KMS-11 (cell line): Measurements from ENCODE around the gene DENND6A.

Experiments used
- H2AFZ ChIP-seq: fragments of 200-600 bp; sonication (generic); 2 replicates; pipeline ENCODE4 v1.6.1; 2016; ENCODE audit warnings: antibody characterized with exemption, mixed run types, low read depth
- H3K27ac ChIP-seq: fragments of 200-600 bp; sonication (generic); 2 replicates; pipeline ENCODE4 v1.6.1; 2016; ENCODE audit warnings: mild to moderate bottlenecking, mixed run types
- H3K27me3 ChIP-seq: fragments of 200-600 bp; sonication (generic); 2 replicates; pipeline ENCODE4 v1.6.1; 2017; ENCODE audit warnings: mild to moderate bottlenecking, low read depth, mixed run types, moderate library complexity; ENCODE audit not compliant: insufficient read depth
- H3K36me3 ChIP-seq: fragments of 200-600 bp; sonication (generic); 2 replicates; pipeline ENCODE4 v1.6.1; 2017; ENCODE audit warnings: mild to moderate bottlenecking, mixed run types; ENCODE audit not compliant: insufficient read depth
- H3K4me1 ChIP-seq: fragments of 200-600 bp; sonication (generic); 2 replicates; pipeline ENCODE4 v1.6.1; 2016; ENCODE audit warnings: mild to moderate bottlenecking, low read depth, mixed run types; ENCODE audit not compliant: poor library complexity, severe bottlenecking
- H3K4me2 ChIP-seq: fragments of 200-600 bp; sonication (generic); 2 replicates; pipeline ENCODE4 v1.7.0; 2016; ENCODE audit warnings: mild to moderate bottlenecking, mixed run types
- H3K4me3 ChIP-seq: fragments of 200-600 bp; sonication (generic); IDR thresholded peaks from 2 replicates; pipeline ENCODE4 v1.6.1; 2017; ENCODE audit warnings: low read depth, low read length, mixed read lengths; ENCODE audit not compliant: insufficient read depth
- H3K79me2 ChIP-seq: fragments of 200-600 bp; sonication (generic); 2 replicates; pipeline ENCODE4 v1.6.1; 2016; ENCODE audit warnings: low read depth, mixed run types; ENCODE audit not compliant: insufficient read depth
- H3K9ac ChIP-seq: fragments of 200-600 bp; sonication (generic); 2 replicates; pipeline ENCODE4 v1.6.1; 2016; ENCODE audit warnings: mild to moderate bottlenecking, mixed run types
- H4K20me1 ChIP-seq: fragments of 200-600 bp; sonication (generic); 2 replicates; pipeline ENCODE4 v1.6.1; 2016; ENCODE audit warnings: mild to moderate bottlenecking, mixed run types; ENCODE audit not compliant: insufficient read depth
- TF ChIP-seq, protein P1 (sequence below): fragments of 200-600 bp; sonication (generic); conservative IDR thresholded peaks from 2 replicates; pipeline ENCODE4 v1.6.1; 2017; ENCODE audit warnings: low read depth, mild to moderate bottlenecking, antibody characterized with exemption, low read length, moderate library complexity, mixed read lengths

Gene DENND6A

DNA sequence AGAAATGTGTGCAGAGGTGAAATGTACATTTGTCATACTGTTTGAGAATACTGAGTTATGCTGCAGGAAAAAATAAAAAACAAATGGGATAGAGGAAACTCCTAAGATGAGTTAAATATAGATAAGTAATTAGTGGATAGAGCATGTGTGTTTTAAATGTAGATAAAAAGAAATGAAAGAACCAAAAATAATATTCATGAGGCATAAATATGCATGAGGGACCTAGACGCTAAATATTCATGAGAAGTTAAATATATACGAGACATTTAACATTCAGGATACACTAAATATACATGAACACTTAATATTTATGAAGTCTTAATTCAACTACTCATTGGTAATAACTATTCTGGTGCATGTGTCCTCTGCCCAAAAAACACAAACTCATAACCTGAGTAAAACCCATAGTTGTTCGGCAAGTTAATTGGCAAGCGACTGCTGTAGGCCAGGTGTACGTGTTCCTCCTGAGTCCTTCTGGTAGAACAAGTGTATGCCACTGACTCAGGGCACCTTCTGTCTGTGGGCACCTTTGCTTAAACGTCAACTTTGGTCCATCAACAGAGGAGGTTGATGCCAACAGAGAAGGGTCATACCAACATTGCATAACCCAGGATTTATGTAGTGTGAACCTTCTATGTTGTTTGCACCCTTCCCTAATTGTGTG, 24.5 kb upstream of the DENND6A start:
- no peak overlapping the region for H3K4me3 ChIP-seq
- H3K4me1 ChIP-seq: no peaks in the 10 kb centered on the region
- no peak overlapping the region for H3K27ac ChIP-seq
- H3K36me3 ChIP-seq: no peaks in the 10 kb centered on the region
- no peaks in the 10 kb centered on the region for H3K79me2 ChIP-seq
- H3K9ac ChIP-seq: no peak overlapping the region
- H3K27me3 ChIP-seq: no peaks in the 10 kb centered on the region
- TF ChIP-seq, protein P1, sequence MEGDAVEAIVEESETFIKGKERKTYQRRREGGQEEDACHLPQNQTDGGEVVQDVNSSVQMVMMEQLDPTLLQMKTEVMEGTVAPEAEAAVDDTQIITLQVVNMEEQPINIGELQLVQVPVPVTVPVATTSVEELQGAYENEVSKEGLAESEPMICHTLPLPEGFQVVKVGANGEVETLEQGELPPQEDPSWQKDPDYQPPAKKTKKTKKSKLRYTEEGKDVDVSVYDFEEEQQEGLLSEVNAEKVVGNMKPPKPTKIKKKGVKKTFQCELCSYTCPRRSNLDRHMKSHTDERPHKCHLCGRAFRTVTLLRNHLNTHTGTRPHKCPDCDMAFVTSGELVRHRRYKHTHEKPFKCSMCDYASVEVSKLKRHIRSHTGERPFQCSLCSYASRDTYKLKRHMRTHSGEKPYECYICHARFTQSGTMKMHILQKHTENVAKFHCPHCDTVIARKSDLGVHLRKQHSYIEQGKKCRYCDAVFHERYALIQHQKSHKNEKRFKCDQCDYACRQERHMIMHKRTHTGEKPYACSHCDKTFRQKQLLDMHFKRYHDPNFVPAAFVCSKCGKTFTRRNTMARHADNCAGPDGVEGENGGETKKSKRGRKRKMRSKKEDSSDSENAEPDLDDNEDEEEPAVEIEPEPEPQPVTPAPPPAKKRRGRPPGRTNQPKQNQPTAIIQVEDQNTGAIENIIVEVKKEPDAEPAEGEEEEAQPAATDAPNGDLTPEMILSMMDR: no peak
- H3K4me2 ChIP-seq: no peak overlapping the region
- H2AFZ ChIP-seq: no peak overlapping the region
- no peaks in the 10 kb centered on the region for H4K20me1 ChIP-seq

DNA sequence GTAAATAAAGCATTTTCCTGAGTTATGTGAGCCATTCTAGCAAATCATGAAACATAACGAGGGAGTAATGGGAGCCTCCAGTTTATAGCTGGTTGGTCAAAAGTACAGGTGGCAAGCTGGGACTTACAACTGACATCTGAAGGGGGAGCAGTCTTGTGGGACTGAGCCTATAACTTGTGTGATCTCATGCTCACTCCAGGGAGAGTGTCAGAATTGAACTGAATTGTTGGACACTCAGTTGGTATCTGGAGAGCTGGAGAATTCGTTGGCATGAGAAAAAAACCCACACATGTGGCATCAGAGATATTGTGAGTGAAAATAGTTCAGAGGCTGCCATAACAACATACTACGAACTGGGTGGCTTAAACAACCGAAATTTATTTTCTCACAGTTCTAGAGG, 22.8 kb upstream of the DENND6A start:
- H3K4me2 ChIP-seq: no peak overlapping the region
- no peaks in the 10 kb centered on the region for H3K27me3 ChIP-seq
- H4K20me1 ChIP-seq: no peaks in the 10 kb centered on the region
- H3K36me3 ChIP-seq: no peaks in the 10 kb centered on the region
- H3K79me2 ChIP-seq: no peaks in the 10 kb centered on the region
- H3K4me1 ChIP-seq: no peaks in the 10 kb centered on the region
- no peak overlapping the region for H2AFZ ChIP-seq
- H3K27ac ChIP-seq: no peak overlapping the region
- TF ChIP-seq, protein P1: no peak
- H3K4me3 ChIP-seq: no peak overlapping the region
- no peak overlapping the region for H3K9ac ChIP-seq

DNA sequence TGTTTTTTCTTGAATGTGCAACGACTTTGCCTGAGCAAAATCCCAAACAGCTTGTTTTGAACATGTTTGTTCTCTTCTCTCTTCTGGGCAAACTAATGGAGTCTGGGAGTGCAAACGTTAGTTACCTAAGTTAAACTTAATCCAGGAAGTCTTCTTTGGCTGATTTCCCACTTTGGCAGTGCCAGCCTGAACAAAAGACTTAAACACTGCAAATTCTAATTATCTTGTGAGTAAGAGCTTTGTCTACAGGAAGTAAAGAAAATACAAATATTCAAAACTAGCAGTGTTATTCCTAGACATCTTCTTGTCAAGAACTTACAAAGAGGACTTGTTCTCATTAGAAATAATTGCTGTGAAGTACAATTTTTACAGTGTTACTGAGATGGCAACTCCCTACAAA, 16.7 kb upstream of the DENND6A start:
- Histone ChIP-seq H4K20me1 (no peaks in the 10 kb centered on the region), H2AFZ (no peak overlapping the region), H3K4me3 (no peak overlapping the region), H3K79me2 (no peaks in the 10 kb centered on the region), H3K36me3 (no peaks in the 10 kb centered on the region), H3K27ac (no peak overlapping the region), H3K4me1 (no peaks in the 10 kb centered on the region), H3K4me2 (no peak overlapping the region), H3K9ac (no peak overlapping the region), H3K27me3 (no peaks in the 10 kb centered on the region)
- TF ChIP-seq, protein P1: no peak

DNA sequence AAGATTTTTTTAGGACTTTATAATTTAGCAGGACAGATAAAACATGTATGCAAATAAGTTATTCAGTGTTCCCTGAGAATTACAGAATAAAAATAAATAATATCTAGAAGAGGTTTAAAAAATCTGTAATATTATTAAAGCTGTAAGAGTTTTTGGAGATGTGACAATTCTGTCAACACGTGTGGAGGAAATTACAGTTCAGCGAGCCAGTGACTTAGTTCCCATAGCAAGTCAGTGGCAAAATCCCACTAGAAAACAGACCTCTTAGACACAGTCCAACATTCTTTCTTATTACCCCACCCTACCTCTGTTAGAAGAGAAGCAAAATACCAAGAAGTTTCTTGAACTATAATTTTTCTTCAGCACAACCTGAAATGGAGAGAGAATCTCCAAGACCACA, 16.2 kb upstream of the DENND6A start:
- H3K4me3 ChIP-seq: no peak overlapping the region
- no peaks in the 10 kb centered on the region for H4K20me1 ChIP-seq
- H3K79me2 ChIP-seq: no peaks in the 10 kb centered on the region
- no peaks in the 10 kb centered on the region for H3K36me3 ChIP-seq
- no peak overlapping the region for H2AFZ ChIP-seq
- H3K27ac ChIP-seq: no peak overlapping the region
- no peaks in the 10 kb centered on the region for H3K27me3 ChIP-seq
- H3K9ac ChIP-seq: no peak overlapping the region
- TF ChIP-seq, protein P1: no peak
- no peak overlapping the region for H3K4me2 ChIP-seq
- H3K4me1 ChIP-seq: no peaks in the 10 kb centered on the region
